Measurements from ENCODE around the gene KDM4D. TPM values are rescaled to one million over a fixed set of nuclear protein-coding genes. Genes with fewer than 3 reads are reported as not detected.

KDM4D gene
- total and polyA plus RNA-seq, 8 donors, result 0.12 to 0.73 (median 0.31) TPM; not detected in 3

DNA sequence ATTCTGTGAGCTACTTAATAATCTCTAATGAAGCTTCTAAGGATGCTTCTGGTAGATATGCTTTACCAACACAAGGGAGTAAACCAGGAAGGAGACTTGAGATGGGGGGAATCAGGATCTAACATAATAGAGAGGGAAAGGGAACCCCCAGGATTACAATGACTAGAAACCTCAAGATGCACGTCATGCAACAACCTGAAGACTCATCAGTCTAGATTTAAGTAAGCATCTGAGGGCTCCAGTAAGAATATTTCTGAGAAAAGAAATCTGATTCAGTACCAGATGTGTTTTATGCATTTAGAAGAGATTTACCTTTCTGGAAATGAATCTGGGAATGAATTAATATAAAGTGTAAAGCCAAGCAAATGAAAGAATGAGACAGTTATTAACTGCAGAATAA is 15.2 kb downstream of the KDM4D start:
- no peak overlapping the region for H3K4me3 ChIP-seq
- no peaks in the 10 kb centered on the region for H3K4me1 ChIP-seq
- no peaks in the 10 kb centered on the region for H3K9me3 ChIP-seq
- no peak for DNase-seq
- TF ChIP-seq POLR2A (IDR thresholded peaks at IDR 0.05) (no peak), POLR2AphosphoS5 (IDR thresholded peaks at IDR 0.05) (no peak), EP300 (IDR thresholded peaks at IDR 0.05) (no peak)
- TF ChIP-seq, protein P1, sequence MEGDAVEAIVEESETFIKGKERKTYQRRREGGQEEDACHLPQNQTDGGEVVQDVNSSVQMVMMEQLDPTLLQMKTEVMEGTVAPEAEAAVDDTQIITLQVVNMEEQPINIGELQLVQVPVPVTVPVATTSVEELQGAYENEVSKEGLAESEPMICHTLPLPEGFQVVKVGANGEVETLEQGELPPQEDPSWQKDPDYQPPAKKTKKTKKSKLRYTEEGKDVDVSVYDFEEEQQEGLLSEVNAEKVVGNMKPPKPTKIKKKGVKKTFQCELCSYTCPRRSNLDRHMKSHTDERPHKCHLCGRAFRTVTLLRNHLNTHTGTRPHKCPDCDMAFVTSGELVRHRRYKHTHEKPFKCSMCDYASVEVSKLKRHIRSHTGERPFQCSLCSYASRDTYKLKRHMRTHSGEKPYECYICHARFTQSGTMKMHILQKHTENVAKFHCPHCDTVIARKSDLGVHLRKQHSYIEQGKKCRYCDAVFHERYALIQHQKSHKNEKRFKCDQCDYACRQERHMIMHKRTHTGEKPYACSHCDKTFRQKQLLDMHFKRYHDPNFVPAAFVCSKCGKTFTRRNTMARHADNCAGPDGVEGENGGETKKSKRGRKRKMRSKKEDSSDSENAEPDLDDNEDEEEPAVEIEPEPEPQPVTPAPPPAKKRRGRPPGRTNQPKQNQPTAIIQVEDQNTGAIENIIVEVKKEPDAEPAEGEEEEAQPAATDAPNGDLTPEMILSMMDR (IDR thresholded peaks at IDR 0.05), result no peak
- H3K36me3 ChIP-seq, result no peaks in the 10 kb centered on the region
- intact Hi-C loops (cut with DNase I; ENCODE audit: low total_unique reads), result no loop called here
- H3K27me3 ChIP-seq, result no peaks in the 10 kb centered on the region
- WGBS, 5 donors, result 64 to 92% (median 76%) methylated on average over 1 of the region's 1 CpG
- no peak overlapping the region for H3K27ac ChIP-seq

- no peak for DNase-seq
- Histone ChIP-seq H3K27ac (no peak overlapping the region), H3K4me1 (no peaks in the 10 kb centered on the region), H3K27me3 (no peaks in the 10 kb centered on the region), H3K9me3 (no peaks in the 10 kb centered on the region), H3K36me3 (peaks cover 0 to 9% (median 0%) of the 10 kb centered on the region in 4 donors), H3K4me3 (no peak overlapping the region)
- intact Hi-C loops (cut with DNase I; ENCODE audit: low total_unique reads), result no loop called here
- 88 to 97% (median 96%) methylated on average over 2 of the region's 2 CpGs for WGBS, 5 donors
- TF ChIP-seq, protein P1 (IDR thresholded peaks at IDR 0.05), result no peak
- TF ChIP-seq EP300 (IDR thresholded peaks at IDR 0.05) (no peak), POLR2A (IDR thresholded peaks at IDR 0.05) (no peak), POLR2AphosphoS5 (IDR thresholded peaks at IDR 0.05) (no peak)
Observed at GRCh38 chr11:94993400-94993943, 20.0 kb downstream of the KDM4D start.

DNA sequence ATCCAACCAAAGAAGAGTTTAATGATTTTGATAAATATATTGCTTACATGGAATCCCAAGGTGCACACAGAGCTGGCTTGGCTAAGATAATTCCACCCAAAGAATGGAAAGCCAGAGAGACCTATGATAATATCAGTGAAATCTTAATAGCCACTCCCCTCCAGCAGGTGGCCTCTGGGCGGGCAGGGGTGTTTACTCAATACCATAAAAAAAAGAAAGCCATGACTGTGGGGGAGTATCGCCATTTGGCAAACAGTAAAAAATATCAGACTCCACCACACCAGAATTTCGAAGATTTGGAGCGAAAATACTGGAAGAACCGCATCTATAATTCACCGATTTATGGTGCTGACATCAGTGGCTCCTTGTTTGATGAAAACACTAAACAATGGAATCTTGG is 23.9 kb downstream of the KDM4D start:
- WGBS, 5 donors, result 81 to 87% (median 83%) methylated on average over 6 of the region's 6 CpGs
- TF ChIP-seq POLR2A (IDR thresholded peaks at IDR 0.05) (no peak), EP300 (IDR thresholded peaks at IDR 0.05) (no peak)
- TF ChIP-seq, protein P1 (IDR thresholded peaks at IDR 0.05), result no peak

GRCh38 chr11:94998285-94998684 is 24.8 kb downstream of the KDM4D start:
- H3K27me3 ChIP-seq, result no peaks in the 10 kb centered on the region
- H3K4me3 ChIP-seq, result no peak overlapping the region
- no peak overlapping the region for H3K27ac ChIP-seq
- peaks cover 0 to 14% (median 0%) of the 10 kb centered on the region in 4 donors for H3K36me3 ChIP-seq
- H3K9me3 ChIP-seq, result no peaks in the 10 kb centered on the region
- no peak for DNase-seq
- H3K4me1 ChIP-seq, result no peaks in the 10 kb centered on the region
- intact Hi-C loops (cut with DNase I; ENCODE audit: low total_unique reads), result no loop called here
- TF ChIP-seq EP300 (IDR thresholded peaks at IDR 0.05) (no peak), POLR2A (IDR thresholded peaks at IDR 0.05) (no peak), POLR2AphosphoS5 (IDR thresholded peaks at IDR 0.05) (no peak)
- TF ChIP-seq, protein P1 (IDR thresholded peaks at IDR 0.05), result no peak
- WGBS, 5 donors, result 92 to 97% (median 95%) methylated on average over 7 to 13 of the region's 13 CpGs

More for the DNA sequence above, 23.9 kb downstream of the KDM4D start:
- Histone ChIP-seq H3K27ac (no peak overlapping the region), H3K27me3 (no peaks in the 10 kb centered on the region), H3K4me3 (no peak overlapping the region), H3K9me3 (no peaks in the 10 kb centered on the region), H3K36me3 (peaks cover 0 to 14% (median 0%) of the 10 kb centered on the region in 4 donors), H3K4me1 (no peaks in the 10 kb centered on the region)
- no peak for DNase-seq
- intact Hi-C loops (cut with DNase I; ENCODE audit: low total_unique reads), result no loop called here
